H9 (cell line): ENCODE results near the gene NPAS2. TPM values are rescaled to one million over a fixed set of nuclear protein-coding genes. Genes with fewer than 3 reads are reported as not detected.

Source experiments
- DNase-seq: peaks from one replicate; pipeline ENCODE4 v3.0.0-alpha.2; 2017
- H2AFZ ChIP-seq: one replicate; pipeline ENCODE4 v1.6.1; 2013; ENCODE audit warnings: mild to moderate bottlenecking, low read length, control low read depth, moderate library complexity
- H2AK5ac ChIP-seq: 2 replicates; pipeline ENCODE4 v1.6.1; 2013; ENCODE audit warnings: low read length, control low read depth, mixed read lengths; ENCODE audit not compliant: insufficient read length
- H2BK120ac ChIP-seq: one replicate; pipeline ENCODE4 v1.6.1; 2013; ENCODE audit warnings: low read depth, mild to moderate bottlenecking, low read length, control low read depth, inconsistent platforms; ENCODE audit not compliant: poor library complexity, severe bottlenecking
- H2BK12ac ChIP-seq: 2 replicates; pipeline ENCODE4 v1.6.1; 2013; ENCODE audit warnings: low read length, control low read depth, mixed read lengths, low read depth; ENCODE audit not compliant: insufficient read length
- H2BK15ac ChIP-seq: 2 replicates; pipeline ENCODE4 v1.6.1; 2013; ENCODE audit warnings: low read depth, low read length, control low read depth
- H2BK20ac ChIP-seq: one replicate; pipeline ENCODE4 v1.6.1; 2013; ENCODE audit warnings: low read depth, mild to moderate bottlenecking, low read length, control low read depth, inconsistent platforms; ENCODE audit not compliant: poor library complexity, severe bottlenecking
- H2BK5ac ChIP-seq: 2 replicates; pipeline ENCODE4 v1.6.1; 2013; ENCODE audit warnings: low read length, control low read depth, mixed read lengths; ENCODE audit not compliant: insufficient read length
- H3K14ac ChIP-seq: 2 replicates; pipeline ENCODE4 v1.6.1; 2013; ENCODE audit warnings: low read length, control low read depth; ENCODE audit not compliant: insufficient read depth
- H3K18ac ChIP-seq: 2 replicates; pipeline ENCODE4 v1.6.1; 2013; ENCODE audit warnings: low read depth, mild to moderate bottlenecking, mixed read lengths, low read length, control low read depth; ENCODE audit not compliant: insufficient read length
- H3K23ac ChIP-seq: 2 replicates; pipeline ENCODE4 v1.6.1; 2013; ENCODE audit warnings: low read length, control low read depth, mixed read lengths, low read depth; ENCODE audit not compliant: insufficient read length
- H3K23me2 ChIP-seq: 2 replicates; pipeline ENCODE4 v1.6.1; 2013; ENCODE audit warnings: low read depth, mild to moderate bottlenecking, mixed read lengths, low read length, control low read depth; ENCODE audit not compliant: insufficient read length, poor library complexity, severe bottlenecking
- H3K27ac ChIP-seq: 2 replicates; pipeline ENCODE4 v1.5.1; 2013; ENCODE audit warnings: low read length, control low read depth, mixed read lengths, low read depth; ENCODE audit not compliant: insufficient read length
- H3K27me3 ChIP-seq: 2 replicates; pipeline ENCODE4 v1.6.1; 2013; ENCODE audit warnings: low read length, control low read depth, inconsistent platforms; ENCODE audit not compliant: insufficient read depth
- H3K4ac ChIP-seq: 2 replicates; pipeline ENCODE4 v1.6.1; 2013; ENCODE audit warnings: low read depth, mild to moderate bottlenecking, control low read depth, inconsistent platforms, low read length, moderate library complexity
- H3K4me1 ChIP-seq: 2 replicates; pipeline ENCODE4 v1.6.1; 2013; ENCODE audit warnings: low read length, control low read depth, inconsistent platforms; ENCODE audit not compliant: insufficient read depth
- H3K4me2 ChIP-seq: 2 replicates; pipeline ENCODE4 v1.6.1; 2013; ENCODE audit warnings: low read length, control low read depth, mixed read lengths; ENCODE audit not compliant: insufficient read length, insufficient read depth
- H3K56ac ChIP-seq: 2 replicates; pipeline ENCODE4 v1.6.1; 2013; ENCODE audit warnings: low read depth, mild to moderate bottlenecking, mixed read lengths, low read length, control low read depth; ENCODE audit not compliant: insufficient read length
- H3K79me1 ChIP-seq: 2 replicates; pipeline ENCODE4 v1.6.1; 2013; ENCODE audit warnings: low read depth, mild to moderate bottlenecking, moderate library complexity, low read length, control low read depth, inconsistent platforms; ENCODE audit not compliant: insufficient read depth, poor library complexity, severe bottlenecking
- H3K79me2 ChIP-seq: 2 replicates; pipeline ENCODE4 v1.6.1; 2013; ENCODE audit warnings: low read length, control low read depth, inconsistent platforms; ENCODE audit not compliant: insufficient read depth
- H3K9ac ChIP-seq: 2 replicates; pipeline ENCODE4 v1.6.1; 2013; ENCODE audit warnings: low read length, control low read depth, mixed read lengths; ENCODE audit not compliant: insufficient read length; ENCODE audit errors: extremely low read depth
- H3K9me3 ChIP-seq: one replicate; pipeline ENCODE4 v1.6.1; 2013; ENCODE audit warnings: low read depth, low read length, inconsistent platforms; ENCODE audit not compliant: control insufficient read depth
- H3T11ph ChIP-seq: one replicate; pipeline ENCODE4 v1.6.1; 2013; ENCODE audit warnings: mild to moderate bottlenecking, low read length, control low read depth, inconsistent platforms
- H4K20me1 ChIP-seq: one replicate; pipeline ENCODE4 v1.6.1; 2013; ENCODE audit not compliant: control insufficient read depth, insufficient read length, insufficient read depth
- H4K5ac ChIP-seq: 2 replicates; pipeline ENCODE4 v1.6.1; 2013; ENCODE audit warnings: low read depth, mild to moderate bottlenecking, mixed read lengths, low read length, control low read depth; ENCODE audit not compliant: insufficient read length
- H4K8ac ChIP-seq: replicated peaks from 2 replicates; pipeline ENCODE4 v1.6.1; 2013; ENCODE audit warnings: low read length, control low read depth, mixed read lengths, low read depth; ENCODE audit not compliant: insufficient read length
- H4K91ac ChIP-seq: 2 replicates; pipeline ENCODE4 v1.6.1; 2013; ENCODE audit warnings: low read depth, mild to moderate bottlenecking, moderate library complexity, mixed read lengths, low read length, control low read depth; ENCODE audit not compliant: insufficient read length
- H3K27ac Mint-ChIP-seq, 3 experiments: 2 replicates in 2 of 3; 3 replicates in 1 of 3; pipeline ENCODE4 v1.8.0; 2020 to 2021; ENCODE audit warnings: mixed read lengths in 3 of 3, mild to moderate bottlenecking in 1 of 3, moderate library complexity in 1 of 3
- H3K27me3 Mint-ChIP-seq: 2 replicates; pipeline ENCODE4 v1.8.0; 2021; ENCODE audit warnings: low read depth, mild to moderate bottlenecking, moderate library complexity, mixed read lengths
- H3K36me3 Mint-ChIP-seq, 3 experiments: 2 replicates in 2 of 3; 3 replicates in 1 of 3; pipeline ENCODE4 v1.8.0; 2020 to 2021; ENCODE audit warnings: low read depth in 3 of 3, mixed read lengths in 3 of 3; ENCODE audit not compliant: insufficient read depth in 1 of 3
- H3K4me1 Mint-ChIP-seq, 2 experiments: 2 replicates each; pipeline ENCODE4 v1.8.0; 2020; ENCODE audit warnings: mixed read lengths in 2 of 2
- H3K4me3 Mint-ChIP-seq, 2 experiments: 2 replicates in 1 of 2; 3 replicates in 1 of 2; pipeline ENCODE4 v1.8.0; 2020 to 2021; ENCODE audit warnings: mild to moderate bottlenecking in 2 of 2, mixed read lengths in 2 of 2, moderate library complexity in 1 of 2
- H3K9me3 Mint-ChIP-seq, 2 experiments: 2 replicates in 1 of 2; 3 replicates in 1 of 2; pipeline ENCODE4 v1.8.0; 2020; ENCODE audit warnings: mild to moderate bottlenecking in 2 of 2, mixed read lengths in 2 of 2, moderate library complexity in 1 of 2
- WGBS: extraction: QIAGEN DNeasy Blood & Tissue Kit; methylation state at CpG from one replicate; pipeline ENCODE4 v1.1.7; 2013; ENCODE audit warnings: missing lambda C conversion rate, low lambda C conversion rate, mixed read lengths; ENCODE audit not compliant: insufficient read length; ENCODE audit errors: extremely low coverage; 5-methylcytosine and 5-hydroxymethylcytosine counted together
- total RNA-seq: library from RNA; stranded (reverse); gene quantifications from 2 replicates; pipeline ENCODE4 v1.2.1, GENCODE V29; 2021
- TF ChIP-seq, protein P1 (sequence below): fragments of 200-600 bp; sonication (generic); conservative IDR thresholded peaks from 3 replicates; pipeline ENCODE4 v1.8.0; 2021; ENCODE audit warnings: antibody characterized with exemption, mild to moderate bottlenecking

The NPAS2 gene
- total RNA-seq, 1 experiment from 2014 or later, result 1.3 TPM

DNA sequence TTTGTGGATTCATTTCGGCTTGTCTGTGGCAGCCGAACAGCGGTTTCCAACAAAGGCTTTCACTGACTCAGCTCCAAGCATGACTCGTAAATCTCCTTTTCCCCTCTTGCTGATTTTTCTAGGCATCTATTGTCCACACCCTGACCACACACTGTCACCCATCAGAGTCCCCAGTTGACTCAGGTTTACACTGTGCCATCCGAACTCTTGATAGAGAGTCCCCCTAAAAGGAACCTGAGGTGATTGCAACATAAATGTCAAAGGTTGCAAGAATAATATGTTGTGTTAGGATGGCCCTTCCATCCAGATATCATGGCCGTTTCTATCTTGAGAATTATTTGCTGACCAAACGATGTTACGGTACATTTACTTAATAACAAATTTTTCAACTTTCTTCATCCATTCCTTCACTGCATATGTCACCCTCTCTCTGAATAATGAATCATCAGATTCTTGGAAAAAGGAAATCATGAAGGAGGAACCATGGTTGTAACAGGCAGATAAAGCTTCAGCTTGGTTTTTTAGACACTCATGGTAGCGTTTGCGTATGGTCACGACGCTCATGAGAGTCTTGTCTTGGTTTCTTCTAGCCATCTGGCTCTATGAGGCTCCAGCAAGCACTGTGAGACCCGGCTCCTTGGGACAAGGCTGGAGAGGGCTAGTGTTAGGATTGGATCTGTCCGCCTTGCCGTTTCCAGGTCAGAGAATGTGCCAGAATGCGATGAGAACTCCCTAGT lies 72.1 kb downstream of the NPAS2 start:
- Histone ChIP-seq H3K56ac (no peak overlapping the region), H2AK5ac (no peak overlapping the region), H3K4me1 (peaks cover 10% of the 10 kb centered on the region; the same call in 1 of the 2 replicates), H4K20me1 (no peaks in the 10 kb centered on the region), H3K18ac (no peak overlapping the region), H2BK20ac (no peak overlapping the region), H3K23me2 (no peaks in the 10 kb centered on the region), H4K8ac (no peak overlapping the region), H3K79me2 (no peaks in the 10 kb centered on the region), H3K27me3 (no peaks in the 10 kb centered on the region), H2BK120ac (no peak overlapping the region), H3K27ac (no peak overlapping the region), H2BK12ac (no peak overlapping the region), H2AFZ (no peak overlapping the region), H3K9ac (no peak overlapping the region), H3K4me2 (no peak overlapping the region), H3K4ac (no peak overlapping the region), H2BK15ac (no peak overlapping the region), H3K79me1 (no peaks in the 10 kb centered on the region), H4K91ac (no peak overlapping the region), H3K14ac (no peak overlapping the region), H3K23ac (no peak overlapping the region), H2BK5ac (no peak overlapping the region), H3T11ph (no peak overlapping the region), H4K5ac (no peak overlapping the region), H3K9me3 (no peaks in the 10 kb centered on the region)
- Mint-ChIP-seq H3K36me3 (peaks cover 0 to 2% (median 0%) of the 10 kb centered on the region in 3 experiments; a peak in 1 of 7 replicates), H3K27ac (no peak overlapping the region), H3K9me3 (no peaks in the 10 kb centered on the region), H3K4me1 (peaks cover 35 to 36% of the 10 kb centered on the region in 2 experiments), H3K4me3 (no peak overlapping the region), H3K27me3 (no peaks in the 10 kb centered on the region; the same call in 1 of the 2 replicates)
- WGBS, result no CpG with 5 or more reads among the region's 16 CpGs
- TF ChIP-seq, protein P1, sequence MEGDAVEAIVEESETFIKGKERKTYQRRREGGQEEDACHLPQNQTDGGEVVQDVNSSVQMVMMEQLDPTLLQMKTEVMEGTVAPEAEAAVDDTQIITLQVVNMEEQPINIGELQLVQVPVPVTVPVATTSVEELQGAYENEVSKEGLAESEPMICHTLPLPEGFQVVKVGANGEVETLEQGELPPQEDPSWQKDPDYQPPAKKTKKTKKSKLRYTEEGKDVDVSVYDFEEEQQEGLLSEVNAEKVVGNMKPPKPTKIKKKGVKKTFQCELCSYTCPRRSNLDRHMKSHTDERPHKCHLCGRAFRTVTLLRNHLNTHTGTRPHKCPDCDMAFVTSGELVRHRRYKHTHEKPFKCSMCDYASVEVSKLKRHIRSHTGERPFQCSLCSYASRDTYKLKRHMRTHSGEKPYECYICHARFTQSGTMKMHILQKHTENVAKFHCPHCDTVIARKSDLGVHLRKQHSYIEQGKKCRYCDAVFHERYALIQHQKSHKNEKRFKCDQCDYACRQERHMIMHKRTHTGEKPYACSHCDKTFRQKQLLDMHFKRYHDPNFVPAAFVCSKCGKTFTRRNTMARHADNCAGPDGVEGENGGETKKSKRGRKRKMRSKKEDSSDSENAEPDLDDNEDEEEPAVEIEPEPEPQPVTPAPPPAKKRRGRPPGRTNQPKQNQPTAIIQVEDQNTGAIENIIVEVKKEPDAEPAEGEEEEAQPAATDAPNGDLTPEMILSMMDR, result no peak
- no peak for DNase-seq
